GM18861 (cell line): ENCODE results near the gene DNAJC27.

ENCODE experiments used
- ATAC-seq: cut with Tn5 transposase; IDR thresholded peaks from one replicate; pipeline ENCODE4 v1.9.1; 2021; ENCODE audit not compliant: unreplicated experiment

Gene DNAJC27

GRCh38 chr2:24970483-24971285 is 1.1 kb downstream of the DNAJC27 start:
- no peak for ATAC-seq

- ATAC-seq: no peak
These were observed 2.0 kb downstream of the DNAJC27 start for GRCh38 chr2:24969784-24970183.

- ATAC-seq: no peak
These were observed 9.9 kb downstream of the DNAJC27 start for GRCh38 chr2:24961903-24962302.

- no peak for ATAC-seq
These were observed 12.0 kb downstream of the DNAJC27 start for GRCh38 chr2:24959761-24960160.

GRCh38 chr2:24958411-24958935 is 13.3 kb downstream of the DNAJC27 start:
- no peak for ATAC-seq

GRCh38 chr2:24957976-24958375 is 13.8 kb downstream of the DNAJC27 start:
- no peak for ATAC-seq

GRCh38 chr2:24957221-24957620 is 14.5 kb downstream of the DNAJC27 start:
- ATAC-seq: no peak

GRCh38 chr2:24955921-24956320 is 15.8 kb downstream of the DNAJC27 start:
- no peak for ATAC-seq

GRCh38 chr2:24955232-24955631 is 16.5 kb downstream of the DNAJC27 start:
- no peak for ATAC-seq

- no peak for ATAC-seq
These were observed 21.7 kb downstream of the DNAJC27 start for GRCh38 chr2:24950102-24950501.

- ATAC-seq: no peak
These were observed 23.2 kb downstream of the DNAJC27 start for GRCh38 chr2:24948506-24948905.

GRCh38 chr2:24947561-24948157 is 24.1 kb downstream of the DNAJC27 start:
- ATAC-seq: no peak

GRCh38 chr2:24945907-24946306 is 25.8 kb downstream of the DNAJC27 start:
- no peak for ATAC-seq

GRCh38 chr2:24943427-24944053 is 28.2 kb downstream of the DNAJC27 start:
- no peak for ATAC-seq

- no peak for ATAC-seq
These were observed 32.4 kb downstream of the DNAJC27 start for GRCh38 chr2:24939353-24939752.

- ATAC-seq: no peak
These were observed 34.5 kb downstream of the DNAJC27 start for GRCh38 chr2:24937236-24937635.

GRCh38 chr2:24935145-24935544 is 36.6 kb downstream of the DNAJC27 start:
- no peak for ATAC-seq

GRCh38 chr2:24932715-24933114 is 39.0 kb downstream of the DNAJC27 start:
- no peak for ATAC-seq

GRCh38 chr2:24930768-24931167 is 41.0 kb downstream of the DNAJC27 start:
- ATAC-seq: no peak

- no peak for ATAC-seq
These were observed 42.5 kb downstream of the DNAJC27 start for GRCh38 chr2:24929230-24929629.

- no peak for ATAC-seq
These were observed 43.7 kb downstream of the DNAJC27 start for GRCh38 chr2:24928036-24928435.
